Activated CD8-positive, alpha-beta memory T cell treated with anti-CD3 and anti-CD28 coated beads, Interleukin-2, amount 10 ng/mL, durations not matched to agents 7 days and 5 days (primary cell): ENCODE measurements around the gene ROPN1B. TPM values are rescaled to one million over a fixed set of nuclear protein-coding genes. Genes with fewer than 3 reads are reported as not detected.

ENCODE experiments used
- total RNA-seq, 2 experiments: library from RNA; stranded (reverse); gene quantifications; one replicate each; pipeline ENCODE4 v1.2.3, GENCODE V29; 2021

ROPN1B gene
- total RNA-seq, 2 experiments from 2014 or later: not detected

Other genes starting within 250 kb of the ROPN1B start
- 10 to 100 TPM; 22.5 to 23.8 TPM for gene SLC41A3, start 114.9 kb downstream of the ROPN1B start, total RNA-seq
- gene ALDH1L1, start 211.4 kb downstream of the ROPN1B start, total RNA-seq: not detected